ENCODE measurements around the gene MXD4. TPM values are rescaled to one million over a fixed set of nuclear protein-coding genes. Genes with fewer than 3 reads are reported as not detected.

The MXD4 gene
- total RNA-seq, 3 donors from 2014 or later, result 34.7 to 55.8 (median 37.9) TPM

DNA sequence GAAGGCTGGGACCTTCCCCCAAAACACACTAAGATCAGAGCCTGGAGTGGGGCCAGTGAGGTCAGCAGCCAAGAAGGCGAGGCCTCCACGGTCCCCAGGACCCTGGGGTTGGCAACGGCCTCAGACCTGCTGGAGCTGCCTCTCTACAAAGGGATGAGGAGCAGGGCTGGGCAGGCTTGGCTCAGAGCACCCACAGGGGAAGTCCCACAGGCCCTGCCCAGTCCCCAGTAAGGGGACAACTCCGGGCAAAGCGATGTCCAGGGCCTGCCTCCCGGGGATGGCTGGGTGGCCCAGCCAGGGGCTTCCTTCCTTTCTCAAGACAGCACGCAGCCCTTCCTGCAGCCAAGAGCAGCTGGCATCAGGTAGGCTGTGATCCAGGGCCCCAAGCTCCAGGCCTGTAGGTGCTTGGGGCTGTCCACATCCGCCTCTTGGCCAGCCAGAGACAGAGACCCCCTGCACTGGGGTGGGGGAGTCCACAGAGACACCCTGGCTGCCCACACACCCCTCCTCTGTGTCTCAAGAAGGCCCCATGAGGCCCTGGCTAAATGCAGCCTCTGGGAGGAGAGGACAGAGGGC lies 5.7 kb downstream of the MXD4 start:
- peak; percentile 35 to 54 for DNase-seq (ENCODE audit: low spot score in 2 of 2)
- Histone ChIP-seq H3K9me3 (no peaks in the 10 kb centered on the region), H3K36me3 (no peaks in the 10 kb centered on the region), H3K27me3 (no peaks in the 10 kb centered on the region), H3K4me3 (peak overlapping the region in 2 of 3 donors; percentile 27 to 58), H3K4me1 (peaks cover 29 to 32% of the 10 kb centered on the region in 2 donors), H3K27ac (peak overlapping the region; percentile 85 to 96)
- intact Hi-C loops (cut with DNase I; ENCODE audit: low total_unique reads), result loop anchor here (10.0 kb wide), 1 partner anchor 159 kb away; the partner anchor contains the start of genes CFAP99 and ZFYVE28
- TF ChIP-seq POLR2A (IDR thresholded peaks at IDR 0.05) (no peak), POLR2AphosphoS5 (IDR thresholded peaks at IDR 0.05) (no peak)
- TF ChIP-seq, protein P1, sequence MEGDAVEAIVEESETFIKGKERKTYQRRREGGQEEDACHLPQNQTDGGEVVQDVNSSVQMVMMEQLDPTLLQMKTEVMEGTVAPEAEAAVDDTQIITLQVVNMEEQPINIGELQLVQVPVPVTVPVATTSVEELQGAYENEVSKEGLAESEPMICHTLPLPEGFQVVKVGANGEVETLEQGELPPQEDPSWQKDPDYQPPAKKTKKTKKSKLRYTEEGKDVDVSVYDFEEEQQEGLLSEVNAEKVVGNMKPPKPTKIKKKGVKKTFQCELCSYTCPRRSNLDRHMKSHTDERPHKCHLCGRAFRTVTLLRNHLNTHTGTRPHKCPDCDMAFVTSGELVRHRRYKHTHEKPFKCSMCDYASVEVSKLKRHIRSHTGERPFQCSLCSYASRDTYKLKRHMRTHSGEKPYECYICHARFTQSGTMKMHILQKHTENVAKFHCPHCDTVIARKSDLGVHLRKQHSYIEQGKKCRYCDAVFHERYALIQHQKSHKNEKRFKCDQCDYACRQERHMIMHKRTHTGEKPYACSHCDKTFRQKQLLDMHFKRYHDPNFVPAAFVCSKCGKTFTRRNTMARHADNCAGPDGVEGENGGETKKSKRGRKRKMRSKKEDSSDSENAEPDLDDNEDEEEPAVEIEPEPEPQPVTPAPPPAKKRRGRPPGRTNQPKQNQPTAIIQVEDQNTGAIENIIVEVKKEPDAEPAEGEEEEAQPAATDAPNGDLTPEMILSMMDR (IDR thresholded peaks at IDR 0.05), result no peak

DNA sequence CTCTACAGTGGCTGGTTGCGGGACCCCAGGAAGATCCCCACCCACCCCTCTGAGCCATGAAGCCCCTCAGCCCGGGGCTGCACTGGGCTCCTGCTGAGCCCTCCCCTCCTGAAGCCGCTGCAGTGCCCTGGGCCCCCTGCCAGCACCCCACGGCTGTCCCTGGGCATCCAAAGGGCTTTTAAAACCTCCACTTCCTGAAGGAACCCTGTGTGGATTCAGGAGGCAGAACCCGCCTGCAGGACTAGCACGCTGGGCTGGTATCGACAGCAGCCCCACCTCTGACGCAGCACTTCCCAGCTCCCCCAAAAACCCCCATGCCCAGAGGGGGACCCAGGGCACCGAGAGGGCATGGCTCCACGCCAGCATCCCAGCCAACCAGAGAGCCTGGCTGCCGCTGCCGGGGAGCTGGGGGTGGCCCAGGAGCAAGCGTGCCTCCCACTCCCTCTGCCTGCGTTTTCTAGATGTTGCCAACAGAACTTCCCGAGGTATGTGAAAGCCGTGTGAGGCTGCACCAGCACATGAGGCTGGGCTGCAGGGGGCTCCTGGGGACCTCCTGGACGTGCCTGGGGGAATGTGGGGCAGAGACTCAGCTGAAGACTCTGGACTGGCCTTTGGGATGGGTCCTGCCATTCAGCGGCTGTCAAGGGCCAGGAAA lies 6.3 kb downstream of the MXD4 start:
- Histone ChIP-seq H3K4me3 (peak overlapping the region in 2 of 3 donors; percentile 27 to 58), H3K9me3 (no peaks in the 10 kb centered on the region), H3K27me3 (no peaks in the 10 kb centered on the region), H3K36me3 (no peaks in the 10 kb centered on the region), H3K27ac (peak overlapping the region; percentile 85 to 96), H3K4me1 (peaks cover 29 to 32% of the 10 kb centered on the region in 2 donors)
- DNase-seq (ENCODE audit: low spot score in 2 of 2), result peak; percentile 58 to 73
- TF ChIP-seq, protein P1 (IDR thresholded peaks at IDR 0.05), result no peak
- TF ChIP-seq POLR2AphosphoS5 (IDR thresholded peaks at IDR 0.05), result peak in 1 of 3 donors; percentile 31
- intact Hi-C loops (cut with DNase I; ENCODE audit: low total_unique reads), result loop anchor here (10.0 kb wide), 1 partner anchor 159 kb away; the partner anchor contains the start of genes CFAP99 and ZFYVE28

DNA sequence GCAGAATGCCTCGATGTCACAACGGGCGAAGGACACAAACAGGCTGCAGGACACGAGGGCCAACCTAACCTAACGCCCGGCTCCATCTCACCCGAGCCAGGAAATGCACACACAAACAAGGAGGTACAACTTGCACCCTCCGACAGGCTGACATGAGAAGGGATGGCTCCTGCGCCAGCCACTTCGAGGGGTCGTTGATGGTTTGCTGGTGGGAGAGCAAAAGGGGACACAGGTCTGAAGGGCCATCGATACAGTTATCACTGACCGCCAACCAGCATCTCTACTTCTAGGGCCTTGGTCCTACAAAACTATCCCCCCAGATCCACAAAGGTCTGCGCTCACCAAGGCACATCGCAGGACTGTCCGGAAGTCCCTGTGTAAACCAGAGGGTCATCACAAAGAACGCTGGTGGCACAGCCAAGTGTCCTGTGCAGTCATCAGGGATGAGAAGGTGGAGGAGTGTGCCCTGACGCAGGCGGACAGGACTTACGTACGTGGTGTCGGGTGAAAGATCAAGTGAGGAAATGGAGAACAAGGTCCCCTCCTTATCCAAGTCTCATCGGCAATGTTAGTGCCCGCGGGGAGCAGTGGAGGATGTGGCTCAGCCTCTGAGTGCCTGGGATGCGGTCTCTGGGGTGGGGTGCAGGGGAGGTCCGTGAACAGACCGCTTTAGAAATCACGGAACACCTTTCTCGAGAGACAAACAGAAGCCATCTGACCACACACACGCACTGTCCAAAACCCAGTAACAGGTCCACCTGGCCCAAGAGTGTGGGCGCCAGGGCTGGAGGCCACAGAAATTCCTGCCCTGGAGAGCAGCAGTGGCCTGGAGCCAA lies 7.0 kb downstream of the MXD4 start:
- no peaks in the 10 kb centered on the region for H3K27me3 ChIP-seq
- DNase-seq (ENCODE audit: low spot score in 2 of 2), result peak in 1 of 2 donors; percentile 18
- TF ChIP-seq POLR2A (IDR thresholded peaks at IDR 0.05), result no peak
- no peak for TF ChIP-seq POLR2AphosphoS5 (IDR thresholded peaks at IDR 0.05)
- TF ChIP-seq, protein P1 (IDR thresholded peaks at IDR 0.05), result no peak
- H3K27ac ChIP-seq, result peak overlapping the region; percentile 85 to 96
- H3K36me3 ChIP-seq, result no peaks in the 10 kb centered on the region
- H3K4me1 ChIP-seq, result peaks cover 27 to 32% of the 10 kb centered on the region in 2 donors
- intact Hi-C loops (cut with DNase I; ENCODE audit: low total_unique reads), result loop anchor here (10.0 kb wide), 1 partner anchor 160 kb away; the partner anchor contains the start of genes CFAP99 and ZFYVE28
- H3K4me3 ChIP-seq, result peak overlapping the region in 2 of 3 donors; percentile 27 to 58
- H3K9me3 ChIP-seq, result no peaks in the 10 kb centered on the region

DNA sequence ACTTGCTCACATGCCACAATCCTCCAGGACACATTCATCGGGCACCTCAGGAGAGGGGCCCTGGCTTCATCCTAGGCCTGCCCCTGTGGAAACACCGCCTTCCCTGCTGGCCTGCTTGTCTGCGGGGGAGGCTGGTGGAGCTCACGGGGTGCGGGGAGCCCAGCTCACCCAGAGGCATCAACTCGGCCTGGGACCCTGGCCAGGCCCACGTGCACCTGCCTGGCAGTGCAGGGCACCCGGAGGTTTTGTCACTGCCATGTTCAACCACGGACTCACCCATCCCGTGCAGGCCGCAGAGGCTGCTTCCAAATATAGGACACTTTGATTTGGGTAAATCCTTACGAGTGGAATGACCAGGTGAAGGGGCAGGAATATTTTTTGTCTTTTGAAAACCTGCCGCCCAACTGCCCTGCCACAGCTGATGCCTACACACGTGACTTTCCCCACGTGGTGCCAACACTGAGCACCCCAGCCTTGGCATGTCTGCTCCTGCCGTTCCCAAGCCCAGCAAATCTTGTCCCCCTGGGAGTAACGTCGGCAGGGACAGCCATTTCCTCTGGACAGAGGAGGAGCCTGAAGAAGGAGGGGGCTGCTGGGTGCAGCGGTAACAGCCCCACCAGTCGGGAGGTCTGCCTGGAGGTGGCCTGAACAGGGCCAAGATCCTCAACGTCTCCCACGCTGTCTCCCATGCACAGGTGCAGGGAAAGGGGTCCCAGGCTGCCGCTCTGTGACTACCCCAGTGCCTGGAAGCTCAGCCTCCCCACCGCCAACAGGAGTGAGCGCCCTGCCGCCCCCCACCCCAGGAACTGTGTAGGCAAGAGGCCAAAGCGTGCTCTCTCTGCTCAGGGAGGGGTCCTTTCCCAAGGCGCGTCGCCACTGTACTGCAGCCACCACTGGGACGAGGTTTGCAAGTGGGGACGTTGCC lies 8.5 kb downstream of the MXD4 start:
- intact Hi-C loops (cut with DNase I; ENCODE audit: low total_unique reads), result loop anchor here (10.0 kb wide), 1 partner anchor 161 kb away; the partner anchor contains the start of genes CFAP99 and ZFYVE28
- Histone ChIP-seq H3K9me3 (no peaks in the 10 kb centered on the region), H3K36me3 (no peaks in the 10 kb centered on the region), H3K4me1 (peaks cover 20 to 26% of the 10 kb centered on the region in 2 donors), H3K27me3 (no peaks in the 10 kb centered on the region), H3K27ac (peak overlapping the region in 1 of 2 donors; percentile 32), H3K4me3 (no peak overlapping the region)
- DNase-seq (ENCODE audit: low spot score in 2 of 2), result peak in 1 of 2 donors; percentile 16
- TF ChIP-seq POLR2A (IDR thresholded peaks at IDR 0.05), result no peak
- TF ChIP-seq, protein P1 (IDR thresholded peaks at IDR 0.05), result no peak
- TF ChIP-seq POLR2AphosphoS5 (IDR thresholded peaks at IDR 0.05), result no peak
